HG03575 (cell line): ENCODE measurements around the gene HINT2.

ENCODE experiments used
- ATAC-seq: cut with Tn5 transposase; IDR thresholded peaks from one replicate; pipeline ENCODE4 v1.9.1; 2021; ENCODE audit not compliant: unreplicated experiment, insufficient number of reproducible peaks, low FRiP score; ENCODE audit errors: extremely low read depth

The HINT2 gene

DNA sequence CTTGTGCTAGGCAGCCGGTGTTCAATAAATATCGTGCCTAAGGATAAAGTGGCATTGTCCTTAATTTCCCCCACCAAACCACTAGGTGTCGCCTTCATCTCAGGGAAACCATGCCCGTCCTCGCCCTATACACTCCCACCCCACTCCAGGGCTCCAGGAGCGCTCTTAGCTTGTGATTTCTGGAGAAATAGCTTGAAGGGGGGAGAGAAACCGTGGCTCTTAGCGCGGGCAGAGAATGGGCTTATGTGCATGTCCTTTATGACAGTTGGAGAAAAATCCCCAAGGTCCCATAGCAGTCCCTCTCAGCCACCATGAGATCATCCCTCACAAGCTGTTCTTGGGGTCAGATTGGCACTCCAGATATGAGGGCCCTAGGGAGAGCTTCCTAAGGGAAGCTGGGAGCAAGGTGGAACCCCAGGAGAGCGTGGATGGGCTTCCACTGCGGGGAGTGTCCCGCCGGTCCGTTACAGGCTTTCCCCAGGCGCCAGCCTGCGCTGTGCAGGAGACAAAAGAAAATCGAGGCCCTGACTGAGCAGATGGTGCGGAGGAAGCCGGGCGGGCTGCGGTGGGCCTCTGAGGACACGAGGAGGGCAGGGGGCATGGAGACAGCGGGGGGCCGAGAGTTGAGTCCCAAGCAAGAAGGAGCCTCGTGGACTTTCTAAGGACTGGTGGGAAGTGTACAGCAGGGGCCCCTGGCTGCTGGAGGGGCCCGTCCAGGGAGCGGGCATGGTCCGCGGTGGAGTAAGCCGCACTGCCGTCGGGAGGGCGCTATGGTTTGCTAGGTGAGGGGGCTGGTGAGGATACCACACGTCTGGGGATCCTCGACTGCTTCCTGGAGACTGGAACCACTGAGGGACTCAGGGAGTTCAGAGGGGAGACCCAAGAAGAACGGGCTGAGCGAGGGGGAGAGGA, 24.2 kb downstream of the HINT2 start:
- ATAC-seq = no peak

DNA sequence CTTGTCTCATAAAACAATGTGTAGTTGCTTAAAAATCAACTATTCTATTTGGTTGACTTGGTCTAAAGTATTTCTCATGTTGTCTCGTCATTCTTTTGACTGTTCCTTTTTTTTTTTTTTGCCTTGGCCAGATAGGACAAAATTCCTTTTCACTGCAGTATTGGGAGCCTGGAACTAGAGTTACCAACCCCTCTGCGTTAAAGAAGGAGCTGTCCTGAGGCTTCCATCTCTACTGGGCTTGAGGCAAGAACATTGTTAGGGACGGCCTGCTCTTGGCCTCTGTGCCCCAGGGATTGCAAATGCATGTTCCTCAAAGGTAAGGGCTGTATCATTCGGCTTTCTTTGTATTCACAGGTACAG, 24.8 kb downstream of the HINT2 start:
- no peak for ATAC-seq

DNA sequence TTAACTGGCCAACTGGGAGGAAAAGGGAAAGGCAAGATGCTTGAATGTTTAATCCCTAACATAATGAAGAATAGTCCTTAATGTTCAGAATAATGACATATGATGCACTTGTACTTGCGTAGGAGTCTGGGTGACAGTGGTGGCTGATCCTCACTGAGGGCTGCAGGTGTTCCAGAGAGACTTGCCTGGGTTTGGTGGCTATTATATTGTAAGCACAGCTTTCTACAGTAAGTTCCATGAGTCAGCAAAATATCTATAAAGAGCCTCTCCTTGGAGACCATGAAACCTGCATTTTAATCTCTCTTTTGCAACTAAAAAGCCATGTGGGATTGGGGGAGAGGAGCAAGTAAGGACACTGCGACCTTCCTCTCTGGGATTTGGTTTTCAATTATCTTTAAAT, 25.3 kb downstream of the HINT2 start:
- no peak for ATAC-seq

DNA sequence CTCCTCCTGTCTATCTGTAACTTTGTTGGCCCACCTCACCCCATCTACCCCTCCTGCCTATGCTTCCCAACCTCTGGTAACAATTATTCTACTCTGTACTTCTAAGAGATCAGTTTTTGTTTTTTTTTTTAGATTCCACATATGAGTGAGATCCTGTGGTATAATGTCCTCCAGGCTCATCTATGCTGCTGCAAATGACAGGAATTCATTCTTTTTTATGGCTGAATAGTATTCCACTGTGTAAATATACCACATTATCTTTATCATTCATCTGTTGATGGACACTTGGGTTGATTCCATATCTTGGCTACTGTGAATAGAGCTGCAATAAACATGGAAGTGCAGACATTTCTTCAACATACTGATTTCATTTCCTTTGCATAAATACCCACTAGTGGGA, 31.4 kb downstream of the HINT2 start:
- no peak for ATAC-seq

DNA sequence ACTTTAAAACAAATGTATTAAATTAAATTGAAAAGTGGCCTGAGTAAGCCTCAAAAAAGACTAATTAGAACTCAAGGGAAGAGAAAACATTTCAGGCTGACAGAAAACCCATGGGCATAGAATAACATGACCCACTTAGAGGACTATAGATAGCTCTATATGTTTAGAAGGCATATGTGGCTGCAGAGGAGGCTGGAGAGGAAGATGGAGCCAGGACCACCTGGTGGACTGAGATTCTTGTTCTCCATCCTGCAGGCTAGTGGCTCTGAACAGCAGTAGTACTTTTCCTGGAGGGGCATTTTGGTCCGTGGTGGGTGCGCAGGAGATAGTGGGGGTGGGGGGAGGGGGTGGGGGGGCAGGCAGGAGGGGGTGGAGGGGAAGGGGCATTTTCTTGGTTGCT, 33.8 kb downstream of the HINT2 start:
- ATAC-seq = no peak

DNA sequence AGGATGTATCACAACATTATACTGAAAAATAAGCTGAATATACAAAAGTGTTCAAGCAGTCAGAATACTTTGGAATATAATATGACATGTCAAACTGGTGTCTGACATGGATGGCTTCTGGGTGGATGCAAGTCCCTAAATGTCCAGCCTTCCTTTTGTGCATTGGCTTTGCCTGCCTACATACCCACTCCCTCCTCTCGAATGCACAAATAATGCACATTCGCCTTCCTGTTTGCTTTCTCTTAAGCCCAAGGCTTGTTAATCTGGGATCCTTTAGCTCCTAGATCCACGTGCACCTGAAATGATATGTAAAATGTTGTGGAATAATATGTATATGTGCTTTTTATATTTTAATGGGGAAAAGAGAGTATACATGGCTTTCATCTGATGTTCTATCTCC, 36.3 kb downstream of the HINT2 start:
- ATAC-seq = no peak

DNA sequence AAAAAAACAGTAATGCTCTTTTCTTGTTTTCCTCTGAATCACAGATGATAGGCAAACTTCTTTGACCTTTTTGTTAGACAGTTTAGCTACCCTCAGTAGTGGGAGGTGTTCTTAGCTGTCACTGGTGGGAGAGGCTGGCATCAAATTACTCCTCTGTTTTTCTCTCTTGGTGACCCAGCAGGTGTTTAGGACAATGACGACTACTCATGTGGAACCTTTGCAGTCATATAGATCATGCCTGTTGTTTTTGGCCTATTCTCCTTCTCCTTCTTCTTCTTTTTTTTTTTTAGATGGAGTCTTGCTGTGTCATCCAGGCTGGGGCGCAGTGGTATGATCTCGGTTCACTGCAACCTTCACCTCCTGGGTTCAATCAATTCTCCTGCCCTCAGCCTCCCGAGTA, 38.8 kb downstream of the HINT2 start:
- no peak for ATAC-seq

DNA sequence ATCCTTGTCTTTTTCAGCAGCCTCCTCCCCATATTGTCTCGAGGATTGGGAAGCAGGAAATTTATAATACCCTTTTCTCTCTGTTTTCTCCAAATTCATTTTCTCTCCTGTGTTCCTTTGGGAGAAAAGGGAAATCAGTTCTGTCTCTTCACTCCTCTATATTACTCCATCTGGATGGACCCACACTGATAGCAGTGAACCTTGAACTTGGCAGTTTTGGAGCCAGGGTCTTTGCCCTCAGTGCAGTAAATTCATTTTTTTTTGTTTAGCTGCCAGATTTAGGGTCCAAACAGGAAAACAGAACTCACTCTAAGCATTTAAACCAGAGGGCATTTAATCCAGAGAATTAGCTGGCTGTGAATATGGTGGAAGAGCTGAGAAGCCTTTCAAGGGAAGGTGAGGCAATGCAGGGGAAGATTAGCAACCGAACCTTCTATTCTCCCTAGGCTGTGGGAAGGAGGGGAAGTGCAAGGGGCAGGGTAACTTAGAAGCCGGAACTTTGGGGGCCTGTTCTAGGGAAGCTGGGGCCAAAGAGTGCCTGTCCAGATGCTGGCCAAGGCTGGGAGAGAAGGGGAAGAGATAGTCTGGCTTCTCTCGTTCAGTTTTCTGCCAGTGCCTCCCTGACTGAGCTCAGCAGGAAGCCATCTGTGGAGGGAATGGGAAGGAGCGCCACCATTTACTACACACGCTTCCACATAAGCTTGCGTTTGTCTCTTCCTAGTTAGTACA, 39.8 kb downstream of the HINT2 start:
- no peak for ATAC-seq

DNA sequence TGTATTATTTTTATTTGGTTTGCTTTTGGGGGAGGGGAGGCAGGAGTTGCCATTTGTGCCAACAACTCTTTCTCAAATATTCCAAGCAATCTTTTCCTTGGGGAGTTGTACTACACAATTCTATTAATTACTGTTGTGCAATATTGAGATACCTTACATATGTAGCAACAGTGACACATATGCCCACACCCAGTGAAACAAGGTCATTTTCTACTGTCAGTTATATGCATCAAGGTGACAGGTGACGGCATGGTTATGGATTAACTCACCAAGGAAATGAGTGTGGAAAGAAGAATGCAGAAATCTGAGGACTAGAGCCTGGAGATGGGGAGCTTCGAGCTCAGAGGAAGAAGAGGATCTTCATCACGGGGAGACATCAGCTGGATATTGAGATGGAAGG, 42.9 kb downstream of the HINT2 start:
- ATAC-seq = no peak

DNA sequence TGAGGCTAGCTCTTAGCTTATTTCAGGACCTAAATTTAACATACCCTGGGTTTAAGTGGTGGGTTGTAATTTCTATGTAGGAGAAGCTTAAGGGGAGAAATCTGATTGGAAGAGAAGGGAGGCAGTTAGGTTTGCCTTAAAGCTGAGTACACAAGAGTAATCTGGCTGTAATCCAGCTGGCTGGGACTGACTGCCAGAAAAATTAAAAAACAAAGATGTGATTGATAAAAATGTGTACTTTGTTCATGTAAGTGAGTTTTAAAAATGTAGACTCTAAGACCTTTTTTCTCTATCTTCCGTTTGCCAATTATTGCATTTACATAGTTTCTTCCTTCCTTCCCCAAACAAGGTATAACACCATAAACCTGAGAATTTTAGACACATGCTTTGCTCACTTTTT, 43.3 kb downstream of the HINT2 start:
- ATAC-seq = no peak

DNA sequence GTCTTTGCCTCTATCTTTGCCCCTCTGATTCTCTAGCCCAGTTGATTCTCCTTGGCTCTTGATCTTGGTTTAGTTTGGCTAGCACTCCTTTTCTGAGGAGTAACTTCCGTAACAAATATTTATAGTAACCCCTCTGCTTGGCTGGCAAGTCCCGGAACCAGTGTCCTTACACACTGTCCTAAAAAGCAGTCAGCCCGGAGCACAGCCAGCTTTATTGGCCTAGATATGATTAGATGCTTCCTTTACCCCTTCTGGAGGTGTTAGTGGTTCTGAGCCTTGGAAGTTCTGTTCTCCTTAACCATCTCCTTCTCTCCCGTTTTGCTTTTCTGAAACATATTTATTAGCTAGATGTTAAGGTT, 43.8 kb downstream of the HINT2 start:
- no peak for ATAC-seq

DNA sequence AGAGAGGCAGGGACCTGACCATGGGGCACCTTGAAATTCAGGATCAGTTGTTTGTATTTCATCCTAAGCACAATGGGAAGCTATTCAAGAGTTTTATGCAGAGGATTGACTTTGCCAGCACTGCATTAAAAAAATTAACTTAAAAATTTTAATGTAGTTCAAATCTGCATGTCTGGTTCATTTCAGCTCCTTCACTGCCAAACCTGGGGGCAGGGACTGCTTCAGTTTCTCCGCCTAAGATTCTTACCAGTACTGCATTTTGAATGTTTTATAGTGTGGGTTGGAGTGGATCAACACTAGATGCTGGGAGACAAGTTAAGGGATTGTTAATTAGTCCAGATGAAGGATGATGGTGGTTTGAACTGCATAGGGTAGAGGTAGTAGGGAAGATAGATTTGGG, 45.1 kb downstream of the HINT2 start:
- ATAC-seq = no peak

DNA sequence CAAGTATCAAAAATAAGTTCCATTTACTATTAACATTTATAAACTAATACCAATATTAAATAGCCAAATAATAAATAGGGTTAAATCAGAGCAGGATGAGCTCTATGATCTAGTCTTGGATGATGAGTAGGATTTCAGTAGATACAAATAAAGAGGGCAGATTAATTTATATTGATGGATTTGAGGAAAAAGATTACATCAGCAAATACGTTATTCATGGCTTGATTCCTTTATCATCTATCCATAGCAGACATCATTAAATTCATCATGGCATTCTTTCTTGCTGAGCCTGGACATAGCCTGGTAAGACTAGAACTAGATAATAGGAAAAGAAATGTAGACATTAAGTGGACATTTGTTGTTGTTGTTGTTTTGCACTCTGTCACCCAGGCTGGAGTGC, 47.4 kb downstream of the HINT2 start:
- no peak for ATAC-seq

DNA sequence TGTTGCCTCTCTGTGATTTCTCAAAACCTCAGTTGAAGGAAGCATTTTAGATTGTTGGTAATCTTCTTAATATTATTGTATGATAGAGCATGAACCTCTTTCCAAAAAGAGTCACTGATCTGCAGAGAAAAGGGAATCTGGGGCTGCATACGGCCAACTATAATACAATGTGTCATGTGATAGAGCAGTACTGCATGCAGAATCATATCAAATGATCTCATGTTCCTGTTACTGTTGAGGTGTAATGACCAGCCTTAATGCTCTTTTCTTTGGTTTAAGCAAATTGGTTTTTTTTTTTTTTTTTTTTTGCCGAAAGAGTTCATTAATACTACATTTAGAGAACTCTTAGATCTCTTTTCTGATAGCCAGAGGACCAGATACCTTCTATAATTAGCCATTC, 47.8 kb downstream of the HINT2 start:
- no peak for ATAC-seq

DNA sequence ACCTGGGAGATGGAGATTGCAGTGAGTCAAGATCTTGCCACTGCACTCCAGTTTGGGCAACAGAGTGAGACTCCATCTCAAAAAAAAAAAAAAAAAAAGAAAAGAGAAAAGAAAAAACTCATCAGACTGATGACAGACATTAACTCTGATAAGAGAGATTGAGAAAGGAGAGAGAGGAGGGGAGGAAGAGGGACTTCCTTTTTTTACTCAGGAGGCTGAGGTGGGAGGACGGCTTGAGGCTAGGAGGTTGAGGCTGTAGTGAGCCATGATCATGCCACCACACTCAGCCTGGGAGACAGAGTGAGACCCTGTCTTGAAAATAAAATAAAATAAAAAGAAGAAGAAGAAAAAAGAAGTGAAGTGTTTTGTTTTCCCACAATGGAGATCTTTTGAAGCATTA, 51.0 kb downstream of the HINT2 start:
- ATAC-seq = no peak

DNA sequence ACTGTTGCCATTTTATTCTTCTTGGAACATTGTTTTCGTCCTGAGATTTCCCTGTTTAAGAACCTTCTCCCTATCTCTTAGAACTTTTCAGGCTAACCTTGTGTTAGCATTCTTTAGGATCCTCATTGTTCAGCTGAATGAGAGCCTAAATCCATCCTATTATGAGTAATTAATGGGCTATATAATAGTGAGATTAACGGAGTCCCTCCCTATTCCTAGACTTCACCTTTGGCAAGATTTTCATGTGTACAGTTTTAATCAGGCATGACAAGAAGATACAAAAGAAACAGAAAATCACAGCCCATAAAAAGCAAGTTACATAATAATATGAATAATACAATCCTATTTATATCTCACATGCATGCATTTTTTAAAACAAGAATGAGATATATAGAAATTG, 51.7 kb downstream of the HINT2 start:
- no peak for ATAC-seq
